Stimulated activated CD4-positive, alpha-beta T cell treated with anti-CD3 and anti-CD28 coated beads, Interleukin-1b, Interleukin-23, amount 100 ng/mL, for 24 hours (primary cell): ENCODE measurements around the gene FCHSD2.
"Not testable (repeated sequence)": the region's sequence is repeated elsewhere in the genome, so short reads cannot be mapped to it uniquely, and the experiment has no call there.

Experiments
- DNase-seq, 4 experiments: peaks; one replicate each; pipeline ENCODE4 v3.0.0-alpha.2; 2020; ENCODE audit warnings: low read depth in 4 of 4, low spot score in 1 of 4

Gene FCHSD2

GRCh38 chr11:73152086-73152853 lies 10.2 kb upstream of the FCHSD2 start:
- no peak for DNase-seq

- DNase-seq: no peak
These were observed 9.3 kb upstream of the FCHSD2 start for GRCh38 chr11:73151416-73151815.

GRCh38 chr11:73149105-73149504 lies 7.0 kb upstream of the FCHSD2 start:
- no peak for DNase-seq

- DNase-seq: no peak
These were observed 5.9 kb upstream of the FCHSD2 start for GRCh38 chr11:73147771-73148681.

- no peak for DNase-seq
These were observed 4.0 kb upstream of the FCHSD2 start for GRCh38 chr11:73145986-73146575.

GRCh38 chr11:73143126-73143838 lies 1.2 kb upstream of the FCHSD2 start:
- DNase-seq: no peak

GRCh38 chr11:73141309-73142127 lies 600 bp downstream of the FCHSD2 start:
- peak in 3 of 4 experiments; percentile 34 to 39 (median 39) for DNase-seq

GRCh38 chr11:73141031-73141308 lies 1.1 kb downstream of the FCHSD2 start:
- DNase-seq: no peak

GRCh38 chr11:73140213-73141030 lies 1.7 kb downstream of the FCHSD2 start:
- DNase-seq: no peak

- no peak for DNase-seq
These were observed 2.5 kb downstream of the FCHSD2 start for GRCh38 chr11:73139476-73140198.

- no peak for DNase-seq
These were observed 4.2 kb downstream of the FCHSD2 start for GRCh38 chr11:73137944-73138274.

GRCh38 chr11:73137262-73137943 lies 4.7 kb downstream of the FCHSD2 start:
- DNase-seq: no peak

- DNase-seq: not testable (repeated sequence)
These were observed 5.4 kb downstream of the FCHSD2 start for GRCh38 chr11:73136722-73137121.

GRCh38 chr11:73135346-73136284 lies 6.5 kb downstream of the FCHSD2 start:
- no peak for DNase-seq

GRCh38 chr11:73132349-73132748 lies 9.8 kb downstream of the FCHSD2 start:
- not testable (repeated sequence) for DNase-seq

- no peak for DNase-seq
These were observed 11.9 kb downstream of the FCHSD2 start for GRCh38 chr11:73130181-73130580.

- no peak for DNase-seq
These were observed 12.9 kb downstream of the FCHSD2 start for GRCh38 chr11:73129198-73129597.
